ENCODE measurements around the gene NDUFS8. TPM values are rescaled to one million over a fixed set of nuclear protein-coding genes. Genes with fewer than 3 reads are reported as not detected.

Gene NDUFS8
- total and polyA plus RNA-seq, 2 of the 13 experiments (the other 11 are each of a cell fraction or from before 2014, with no cell fraction given) = 96.7 to 158 TPM

DNA sequence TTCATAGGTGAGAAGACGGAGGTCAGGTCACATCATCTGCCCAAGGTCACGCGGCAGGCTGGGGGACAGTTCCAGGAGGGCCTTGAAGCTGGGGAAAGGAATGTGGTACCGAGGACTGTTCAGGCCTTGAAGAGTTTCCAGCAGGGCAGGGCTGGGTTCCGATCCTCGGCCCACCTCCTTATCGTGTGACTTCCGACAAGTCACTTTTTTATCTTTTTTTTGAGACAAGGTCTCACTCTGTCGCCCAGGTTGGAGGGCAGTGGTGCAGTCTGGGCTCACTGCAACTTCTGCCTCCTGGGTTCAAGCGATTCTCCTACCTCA lies 623 bp downstream of the NDUFS8 start (continued):
- TF ChIP-seq ZNF788 (CRISPR knock-in tag; IDR thresholded peaks at IDR 0.05; ENCODE audit: borderline replicate concordance) = 0 out of 2 replicates have a peak, but pooled peaks have one; percentile 8
- TF ChIP-seq TFDP1 (CRISPR knock-in tag; IDR thresholded peaks at IDR 0.05; ENCODE audit: borderline replicate concordance) = no peak
- TF ChIP-seq ZNF615 (CRISPR knock-in tag; IDR thresholded peaks at IDR 0.05; ENCODE audit: borderline replicate concordance) = 0 out of 2 replicates have a peak, but pooled peaks have one; percentile 4
- TF ChIP-seq ZNF552 (CRISPR knock-in tag; IDR thresholded peaks at IDR 0.05; ENCODE audit: borderline replicate concordance) = no peak
- TF ChIP-seq, protein P1, sequence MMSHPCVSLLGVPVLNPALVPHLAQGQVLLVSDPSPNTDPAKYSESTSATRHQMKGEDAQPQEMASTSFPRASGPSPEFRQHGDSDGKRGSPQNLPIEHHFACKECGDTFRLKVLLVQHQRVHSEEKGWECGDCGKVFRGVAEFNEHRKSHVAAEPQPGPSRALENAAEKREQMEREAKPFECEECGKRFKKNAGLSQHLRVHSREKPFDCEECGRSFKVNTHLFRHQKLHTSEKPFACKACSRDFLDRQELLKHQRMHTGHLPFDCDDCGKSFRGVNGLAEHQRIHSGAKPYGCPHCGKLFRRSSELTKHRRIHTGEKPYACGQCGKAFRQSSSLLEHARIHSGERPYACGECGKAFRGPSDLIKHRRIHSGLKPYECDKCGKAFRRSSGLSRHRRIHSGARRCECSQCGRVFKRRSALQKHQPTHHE (CRISPR knock-in tag; IDR thresholded peaks at IDR 0.05; ENCODE audit: borderline replicate concordance) = no peak
- TF ChIP-seq MAFK (conservative IDR thresholded peaks at IDR 0.05 in 1 of 2, IDR thresholded peaks at IDR 0.05 in 1 of 2; ENCODE audit: low read length in 2 of 2) = no peak
- TF ChIP-seq BRD4 (CRISPR knock-in tag; IDR thresholded peaks at IDR 0.05) = no peak
- TF ChIP-seq ZNF468 (CRISPR knock-in tag; IDR thresholded peaks at IDR 0.05) = no peak
- TF ChIP-seq, protein P2, sequence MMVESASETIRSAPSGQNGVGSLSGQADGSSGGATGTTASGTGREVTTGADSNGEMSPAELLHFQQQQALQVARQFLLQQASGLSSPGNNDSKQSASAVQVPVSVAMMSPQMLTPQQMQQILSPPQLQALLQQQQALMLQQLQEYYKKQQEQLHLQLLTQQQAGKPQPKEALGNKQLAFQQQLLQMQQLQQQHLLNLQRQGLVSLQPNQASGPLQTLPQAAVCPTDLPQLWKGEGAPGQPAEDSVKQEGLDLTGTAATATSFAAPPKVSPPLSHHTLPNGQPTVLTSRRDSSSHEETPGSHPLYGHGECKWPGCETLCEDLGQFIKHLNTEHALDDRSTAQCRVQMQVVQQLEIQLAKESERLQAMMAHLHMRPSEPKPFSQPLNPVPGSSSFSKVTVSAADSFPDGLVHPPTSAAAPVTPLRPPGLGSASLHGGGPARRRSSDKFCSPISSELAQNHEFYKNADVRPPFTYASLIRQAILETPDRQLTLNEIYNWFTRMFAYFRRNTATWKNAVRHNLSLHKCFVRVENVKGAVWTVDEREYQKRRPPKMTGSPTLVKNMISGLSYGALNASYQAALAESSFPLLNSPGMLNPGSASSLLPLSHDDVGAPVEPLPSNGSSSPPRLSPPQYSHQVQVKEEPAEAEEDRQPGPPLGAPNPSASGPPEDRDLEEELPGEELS (CRISPR knock-in tag; IDR thresholded peaks at IDR 0.05) = no peak
- 0 out of 2 replicates have a peak, but pooled peaks have one; percentile 16 for TF ChIP-seq ZNF546 (CRISPR knock-in tag; conservative IDR thresholded peaks at IDR 0.05)
- no peak for TF ChIP-seq ATF3 (CRISPR knock-in tag; IDR thresholded peaks at IDR 0.05)
- TF ChIP-seq DBP (CRISPR knock-in tag; IDR thresholded peaks at IDR 0.05; ENCODE audit: not compliant biosample characterization) = no peak
- TF ChIP-seq, protein P3, sequence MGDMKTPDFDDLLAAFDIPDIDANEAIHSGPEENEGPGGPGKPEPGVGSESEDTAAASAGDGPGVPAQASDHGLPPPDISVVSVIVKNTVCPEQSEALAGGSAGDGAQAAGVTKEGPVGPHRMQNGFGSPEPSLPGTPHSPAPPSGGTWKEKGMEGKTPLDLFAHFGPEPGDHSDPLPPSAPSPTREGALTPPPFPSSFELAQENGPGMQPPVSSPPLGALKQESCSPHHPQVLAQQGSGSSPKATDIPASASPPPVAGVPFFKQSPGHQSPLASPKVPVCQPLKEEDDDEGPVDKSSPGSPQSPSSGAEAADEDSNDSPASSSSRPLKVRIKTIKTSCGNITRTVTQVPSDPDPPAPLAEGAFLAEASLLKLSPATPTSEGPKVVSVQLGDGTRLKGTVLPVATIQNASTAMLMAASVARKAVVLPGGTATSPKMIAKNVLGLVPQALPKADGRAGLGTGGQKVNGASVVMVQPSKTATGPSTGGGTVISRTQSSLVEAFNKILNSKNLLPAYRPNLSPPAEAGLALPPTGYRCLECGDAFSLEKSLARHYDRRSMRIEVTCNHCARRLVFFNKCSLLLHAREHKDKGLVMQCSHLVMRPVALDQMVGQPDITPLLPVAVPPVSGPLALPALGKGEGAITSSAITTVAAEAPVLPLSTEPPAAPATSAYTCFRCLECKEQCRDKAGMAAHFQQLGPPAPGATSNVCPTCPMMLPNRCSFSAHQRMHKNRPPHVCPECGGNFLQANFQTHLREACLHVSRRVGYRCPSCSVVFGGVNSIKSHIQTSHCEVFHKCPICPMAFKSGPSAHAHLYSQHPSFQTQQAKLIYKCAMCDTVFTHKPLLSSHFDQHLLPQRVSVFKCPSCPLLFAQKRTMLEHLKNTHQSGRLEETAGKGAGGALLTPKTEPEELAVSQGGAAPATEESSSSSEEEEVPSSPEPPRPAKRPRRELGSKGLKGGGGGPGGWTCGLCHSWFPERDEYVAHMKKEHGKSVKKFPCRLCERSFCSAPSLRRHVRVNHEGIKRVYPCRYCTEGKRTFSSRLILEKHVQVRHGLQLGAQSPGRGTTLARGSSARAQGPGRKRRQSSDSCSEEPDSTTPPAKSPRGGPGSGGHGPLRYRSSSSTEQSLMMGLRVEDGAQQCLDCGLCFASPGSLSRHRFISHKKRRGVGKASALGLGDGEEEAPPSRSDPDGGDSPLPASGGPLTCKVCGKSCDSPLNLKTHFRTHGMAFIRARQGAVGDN (CRISPR knock-in tag; IDR thresholded peaks at IDR 0.05) = peak; percentile 1
- TF ChIP-seq ZNF746 (CRISPR knock-in tag; IDR thresholded peaks at IDR 0.05) = 0 out of 2 replicates have a peak, but pooled peaks have one; percentile 23
- no peak for TF ChIP-seq DNMT1 (CRISPR knock-in tag; IDR thresholded peaks at IDR 0.05)
- TF ChIP-seq GATAD2A (CRISPR knock-in tag; IDR thresholded peaks at IDR 0.05) = no peak
- TF ChIP-seq ZNF205 (CRISPR knock-in tag; IDR thresholded peaks at IDR 0.05) = no peak
- TF ChIP-seq ZNF772 (CRISPR knock-in tag; IDR thresholded peaks at IDR 0.05) = peak; percentile 19; the same call in 1 of the 2 replicates
- TF ChIP-seq ELF1 (CRISPR knock-in tag; IDR thresholded peaks at IDR 0.05) = no peak
- peak; percentile 67; the same call in 1 of the 2 replicates for TF ChIP-seq ELF4 (CRISPR knock-in tag; IDR thresholded peaks at IDR 0.05; ENCODE audit: borderline replicate concordance)
- TF ChIP-seq TBX2 (CRISPR knock-in tag; IDR thresholded peaks at IDR 0.05; ENCODE audit: borderline replicate concordance) = peak; percentile 5; the same call in 1 of the 2 replicates
